Lower leg skin (tissue), 3 donors: ENCODE measurements around the gene DBH.

Experiments
- CTCF ChIP-seq, 3 donors: fragments of 450-650 bp; IDR thresholded peaks; one replicate each; pipeline ENCODE4 v1.5.1; 2016; ENCODE audit warnings: antibody characterized with exemption in 3 of 3, mild to moderate bottlenecking in 3 of 3, moderate library complexity in 2 of 3
- POLR2A ChIP-seq, 2 donors: fragments of 450-650 bp; IDR thresholded peaks; one replicate each; pipeline ENCODE4 v1.6.1; 2016 to 2017; ENCODE audit warnings: antibody characterized with exemption in 2 of 2, mild to moderate bottlenecking in 1 of 2, moderate library complexity in 1 of 2

- TF ChIP-seq CTCF (IDR thresholded peaks at IDR 0.05) (no peak), POLR2A (IDR thresholded peaks at IDR 0.05) (no peak)
These were observed 3.5 kb downstream of the DBH start for GRCh38 chr9:133639613-133640012.
